GM03348 (cell line): ENCODE measurements around the gene OR1A2.
"Not testable (repeated sequence)": the region's sequence is repeated elsewhere in the genome, so short reads cannot be mapped to it uniquely, and the experiment has no call there.

Source experiments
- DNase-seq: peaks from one replicate; pipeline ENCODE4 v3.0.0; 2012; ENCODE audit warnings: low spot score

OR1A2 gene

GRCh38 chr17:3197219-3197618 lies at the start of gene OR1A2:
TSS of gene OR1A2 (plus strand) at chr17:3197519. CDS start at chr17:3197519, 0 bp downstream.
- no peak for DNase-seq

- no peak for DNase-seq
Measured at GRCh38 chr17:3157218-3157617, 40.1 kb upstream of the OR1A2 start.

GRCh38 chr17:3167574-3167973 lies 29.7 kb upstream of the OR1A2 start:
- DNase-seq = no peak

- DNase-seq = no peak
Measured at GRCh38 chr17:3189961-3190360, 7.4 kb upstream of the OR1A2 start.

- DNase-seq = no peak
Measured at GRCh38 chr17:3207367-3207766, 10.0 kb downstream of the OR1A2 start, which contains the start of gene OR1A1. TSS of gene OR1A1 (plus strand) at chr17:3207667. CDS start at chr17:3215621, 7,954 bp downstream.

GRCh38 chr17:3208484-3208883 lies 11.2 kb downstream of the OR1A2 start:
- DNase-seq = no peak

GRCh38 chr17:3213001-3213400 lies 15.7 kb downstream of the OR1A2 start:
- no peak for DNase-seq

GRCh38 chr17:3213587-3213986 lies 16.3 kb downstream of the OR1A2 start:
- no peak for DNase-seq

- not testable (repeated sequence) for DNase-seq
Measured at GRCh38 chr17:3219978-3220377, 22.7 kb downstream of the OR1A2 start.

GRCh38 chr17:3221850-3222249 lies 24.5 kb downstream of the OR1A2 start:
- DNase-seq = no peak

- no peak for DNase-seq
Measured at GRCh38 chr17:3222505-3222904, 25.2 kb downstream of the OR1A2 start.

- DNase-seq = not testable (repeated sequence)
Measured at GRCh38 chr17:3224721-3225352, 27.5 kb downstream of the OR1A2 start.

- not testable (repeated sequence) for DNase-seq
Measured at GRCh38 chr17:3232300-3232699, 35.0 kb downstream of the OR1A2 start.

- not testable (repeated sequence) for DNase-seq
Measured at GRCh38 chr17:3238685-3239084, 41.4 kb downstream of the OR1A2 start.

GRCh38 chr17:3241044-3241443 lies 43.7 kb downstream of the OR1A2 start:
- DNase-seq = not testable (repeated sequence)

GRCh38 chr17:3244841-3245240 lies 47.5 kb downstream of the OR1A2 start:
- DNase-seq = not testable (repeated sequence)
